SU-DHL-6 (cell line): Measurements from ENCODE around the gene ZNF239.

Source experiments
- H2AFZ ChIP-seq: fragments of 200-600 bp; sonication (generic); 2 replicates; pipeline ENCODE4 v1.6.1; 2014; ENCODE audit warnings: low read depth, mild to moderate bottlenecking, moderate library complexity, mixed read lengths, antibody characterized with exemption, low read length; ENCODE audit not compliant: severe bottlenecking
- H3F3A ChIP-seq: fragments of 200-600 bp; shearing (Covaris generic); 2 replicates; pipeline ENCODE4 v1.6.0; 2016; ENCODE audit warnings: antibody characterized with exemption, mild to moderate bottlenecking; ENCODE audit not compliant: insufficient read depth
- H3K27ac ChIP-seq: fragments of 200-600 bp; sonication (generic); 2 replicates; pipeline ENCODE4 v1.5.1; 2016; ENCODE audit warnings: low read depth, mild to moderate bottlenecking, low read length, moderate library complexity, mixed read lengths
- H3K27me3 ChIP-seq: fragments of 200-600 bp; sonication (generic), shearing (Covaris generic); 2 replicates; pipeline ENCODE4 v1.6.0; 2014; ENCODE audit warnings: mild to moderate bottlenecking, low read length
- H3K36me3 ChIP-seq: fragments of 200-600 bp; sonication (generic); 2 replicates; pipeline ENCODE4 v1.6.1; 2014; ENCODE audit warnings: mild to moderate bottlenecking, low read length, mixed read lengths
- H3K4me2 ChIP-seq: fragments of 300-600, 200-600 bp; shearing (Covaris generic), sonication (generic); 2 replicates; pipeline ENCODE4 v1.6.0; 2014; ENCODE audit warnings: low read length, low read depth, mild to moderate bottlenecking; ENCODE audit not compliant: poor library complexity, severe bottlenecking
- H3K4me3 ChIP-seq: fragments of 200-600 bp; sonication (generic); 2 replicates; pipeline ENCODE4 v1.5.1; 2014; ENCODE audit warnings: antibody characterized with exemption, low read length, mild to moderate bottlenecking, mixed read lengths; ENCODE audit not compliant: insufficient read depth, poor library complexity, severe bottlenecking
- H3K79me2 ChIP-seq: fragments of 200-600 bp; sonication (generic); 2 replicates; pipeline ENCODE4 v1.6.1; 2014; ENCODE audit warnings: mild to moderate bottlenecking, low read length, moderate library complexity; ENCODE audit not compliant: insufficient read depth
- H3K9ac ChIP-seq: fragments of 200-600 bp; sonication (generic); 2 replicates; pipeline ENCODE4 v1.7.0; 2014; ENCODE audit warnings: mild to moderate bottlenecking, low read length
- H3K9me2 ChIP-seq: fragments of 200-600 bp; sonication (generic); replicated peaks from 2 replicates; pipeline ENCODE4 v1.6.1; 2014; ENCODE audit warnings: low read length; ENCODE audit not compliant: insufficient read depth
- H3K9me3 ChIP-seq: fragments of 200-600 bp; sonication (generic); 2 replicates; pipeline ENCODE4 v1.6.1; 2014; ENCODE audit warnings: low read length, mixed read lengths; ENCODE audit not compliant: insufficient read depth
- H4K20me1 ChIP-seq: fragments of 200-600 bp; sonication (generic); 2 replicates; pipeline ENCODE4 v1.6.1; 2014; ENCODE audit warnings: low read depth, mild to moderate bottlenecking, antibody characterized with exemption, low read length, moderate library complexity, mixed read lengths
- EZH2phosphoT487 ChIP-seq: fragments of 200-600 bp; sonication (generic), shearing (Covaris generic); conservative IDR thresholded peaks from 2 replicates; pipeline ENCODE4 v1.6.1; 2018; ENCODE audit warnings: mild to moderate bottlenecking, antibody characterized with exemption, low read length, moderate library complexity, mixed read lengths
- TF ChIP-seq, protein P1 (sequence below): fragments of 200-600 bp; sonication (generic); IDR thresholded peaks from one replicate; pipeline ENCODE4 v1.5.1; 2017; ENCODE audit warnings: antibody characterized with exemption, mild to moderate bottlenecking, low read length, moderate library complexity; ENCODE audit not compliant: insufficient read depth, poor library complexity, severe bottlenecking

The ZNF239 gene

DNA sequence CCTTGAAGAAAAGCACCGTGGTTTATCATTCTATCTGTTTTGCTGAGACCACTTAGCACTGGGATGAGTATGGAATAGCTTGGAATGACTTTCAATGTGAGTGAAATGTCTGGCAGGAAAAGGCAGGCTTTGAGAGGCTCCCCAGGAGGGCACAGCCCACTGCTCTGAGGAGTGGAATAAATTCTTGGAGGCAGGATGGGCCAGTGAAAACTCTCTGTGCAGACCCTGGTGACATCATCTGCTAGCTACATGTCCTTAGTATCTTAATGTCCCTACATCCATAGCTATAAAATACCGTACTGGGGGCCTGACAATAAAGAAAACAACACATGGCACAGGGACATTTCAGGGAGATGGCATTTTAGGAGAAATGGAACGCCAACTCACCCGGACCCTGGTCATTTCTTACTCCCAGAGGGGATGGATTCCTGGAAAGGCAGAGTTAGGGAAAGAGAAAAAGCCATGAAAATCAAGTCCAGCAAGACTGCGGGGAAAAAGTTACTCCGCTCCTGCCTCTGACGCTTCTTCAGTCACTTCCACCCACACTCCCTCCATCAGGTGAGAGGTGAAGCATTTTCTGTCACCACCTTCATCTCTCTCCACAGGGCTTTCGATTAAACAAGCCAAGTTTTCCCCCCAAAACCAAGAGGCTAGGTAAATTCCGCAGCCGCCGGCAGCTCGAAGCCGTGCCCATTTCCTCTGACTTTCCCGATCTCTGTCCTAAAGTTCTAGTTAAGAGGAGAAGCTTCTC is 991 bp downstream of the ZNF239 start:
- no peaks in the 10 kb centered on the region for H3K27me3 ChIP-seq
- H3K4me2 ChIP-seq, result peak overlapping the region; percentile 75
- peak overlapping the region; percentile 58 for H3K9ac ChIP-seq
- no peaks in the 10 kb centered on the region for H3K9me3 ChIP-seq
- H3F3A ChIP-seq, result no peaks in the 10 kb centered on the region
- 0 out of 2 replicates have a peak, but pooled peaks cover 6% of the 10 kb centered on the region for H3K79me2 ChIP-seq
- no peak overlapping the region for H2AFZ ChIP-seq
- no peak overlapping the region for H3K27ac ChIP-seq
- H4K20me1 ChIP-seq, result no peaks in the 10 kb centered on the region
- H3K36me3 ChIP-seq, result no peaks in the 10 kb centered on the region
- TF ChIP-seq, protein P1, sequence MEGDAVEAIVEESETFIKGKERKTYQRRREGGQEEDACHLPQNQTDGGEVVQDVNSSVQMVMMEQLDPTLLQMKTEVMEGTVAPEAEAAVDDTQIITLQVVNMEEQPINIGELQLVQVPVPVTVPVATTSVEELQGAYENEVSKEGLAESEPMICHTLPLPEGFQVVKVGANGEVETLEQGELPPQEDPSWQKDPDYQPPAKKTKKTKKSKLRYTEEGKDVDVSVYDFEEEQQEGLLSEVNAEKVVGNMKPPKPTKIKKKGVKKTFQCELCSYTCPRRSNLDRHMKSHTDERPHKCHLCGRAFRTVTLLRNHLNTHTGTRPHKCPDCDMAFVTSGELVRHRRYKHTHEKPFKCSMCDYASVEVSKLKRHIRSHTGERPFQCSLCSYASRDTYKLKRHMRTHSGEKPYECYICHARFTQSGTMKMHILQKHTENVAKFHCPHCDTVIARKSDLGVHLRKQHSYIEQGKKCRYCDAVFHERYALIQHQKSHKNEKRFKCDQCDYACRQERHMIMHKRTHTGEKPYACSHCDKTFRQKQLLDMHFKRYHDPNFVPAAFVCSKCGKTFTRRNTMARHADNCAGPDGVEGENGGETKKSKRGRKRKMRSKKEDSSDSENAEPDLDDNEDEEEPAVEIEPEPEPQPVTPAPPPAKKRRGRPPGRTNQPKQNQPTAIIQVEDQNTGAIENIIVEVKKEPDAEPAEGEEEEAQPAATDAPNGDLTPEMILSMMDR, result no peak
- no peak for TF ChIP-seq EZH2phosphoT487
- H3K4me3 ChIP-seq, result peak overlapping the region; percentile 59
- H3K9me2 ChIP-seq, result no peaks in the 10 kb centered on the region

DNA sequence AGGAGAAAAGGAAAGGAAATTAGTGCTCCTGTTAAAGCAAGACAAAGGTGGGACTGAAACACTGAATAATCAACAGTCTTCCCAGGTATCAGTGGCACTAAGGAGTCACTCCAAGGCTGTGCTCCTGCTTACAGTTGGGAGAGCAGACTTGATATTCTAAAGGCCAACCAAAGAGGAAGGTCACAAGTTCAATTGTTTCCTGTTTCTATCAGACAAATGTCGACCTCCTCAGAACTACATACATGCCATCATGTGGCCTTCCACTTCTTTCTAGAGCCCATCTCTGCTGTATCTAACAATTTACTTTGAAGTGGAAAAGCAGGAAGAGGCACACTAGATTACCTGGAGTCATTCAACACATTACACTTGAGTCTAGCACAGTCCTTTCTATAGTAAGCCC is 3.4 kb downstream of the ZNF239 start:
- Histone ChIP-seq H3K27ac (no peak overlapping the region), H3K36me3 (no peaks in the 10 kb centered on the region), H3K9me3 (no peaks in the 10 kb centered on the region), H3K4me2 (no peak overlapping the region), H2AFZ (no peak overlapping the region), H3K4me3 (no peak overlapping the region), H3K9ac (no peak overlapping the region), H3K79me2 (0 out of 2 replicates have a peak, but pooled peaks cover 6% of the 10 kb centered on the region), H3K9me2 (no peaks in the 10 kb centered on the region), H4K20me1 (no peaks in the 10 kb centered on the region), H3F3A (no peaks in the 10 kb centered on the region), H3K27me3 (no peaks in the 10 kb centered on the region)
- no peak for TF ChIP-seq EZH2phosphoT487
- TF ChIP-seq, protein P1, result no peak

DNA sequence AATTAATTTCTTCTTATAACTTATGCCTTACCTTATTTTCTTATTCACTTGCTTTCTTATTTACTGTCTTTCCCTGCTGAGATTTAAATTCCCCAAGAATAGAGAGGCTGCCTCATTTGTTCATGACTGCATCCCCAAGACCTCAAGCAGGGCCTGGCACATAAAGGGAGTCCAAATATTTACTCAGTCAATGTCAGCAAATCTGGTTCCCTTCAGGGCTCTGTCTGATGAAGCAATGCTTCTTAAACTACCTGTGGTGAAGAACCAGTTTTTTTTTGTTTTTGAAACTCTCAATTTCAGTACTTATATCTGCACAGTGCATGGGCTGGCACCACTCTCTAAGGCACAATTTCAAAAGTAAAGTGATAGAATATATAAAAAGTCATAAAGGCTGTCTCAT is 4.7 kb downstream of the ZNF239 start:
- no peaks in the 10 kb centered on the region for H3K9me3 ChIP-seq
- TF ChIP-seq EZH2phosphoT487, result no peak
- TF ChIP-seq, protein P1, result no peak
- no peaks in the 10 kb centered on the region for H4K20me1 ChIP-seq
- no peak overlapping the region for H3K4me3 ChIP-seq
- H3F3A ChIP-seq, result no peaks in the 10 kb centered on the region
- no peak overlapping the region for H3K9ac ChIP-seq
- no peak overlapping the region for H3K4me2 ChIP-seq
- no peaks in the 10 kb centered on the region for H3K9me2 ChIP-seq
- no peaks in the 10 kb centered on the region for H3K36me3 ChIP-seq
- no peak overlapping the region for H3K27ac ChIP-seq
- H2AFZ ChIP-seq, result no peak overlapping the region
- 0 out of 2 replicates have a peak, but pooled peaks cover 6% of the 10 kb centered on the region for H3K79me2 ChIP-seq
- no peaks in the 10 kb centered on the region for H3K27me3 ChIP-seq
